Germinal center (tissue), 1 donor: Measurements from ENCODE around the gene MAP4.
"Not testable (repeated sequence)": the region's sequence is repeated elsewhere in the genome, so short reads cannot be mapped to it uniquely, and the experiment has no call there.

ENCODE experiments used
- DNase-seq: peaks from one replicate; pipeline ENCODE4 v3.0.0; 2012; ENCODE audit warnings: mixed read lengths, low spot score

The MAP4 gene

GRCh38 chr3:47896736-47897135 is 119.5 kb downstream of the MAP4 start:
- no peak for DNase-seq

- no peak for DNase-seq
These were observed 121.0 kb downstream of the MAP4 start for GRCh38 chr3:47895241-47895640.

GRCh38 chr3:47892286-47893040 is 123.8 kb downstream of the MAP4 start:
- no peak for DNase-seq

GRCh38 chr3:47891613-47892005 is 124.6 kb downstream of the MAP4 start:
- no peak for DNase-seq

GRCh38 chr3:47890828-47891612 is 125.2 kb downstream of the MAP4 start:
- no peak for DNase-seq

GRCh38 chr3:47890126-47890827 is 125.9 kb downstream of the MAP4 start:
- no peak for DNase-seq

GRCh38 chr3:47888986-47889757 is 127.0 kb downstream of the MAP4 start:
- no peak for DNase-seq

- not testable (repeated sequence) for DNase-seq
These were observed 128.2 kb downstream of the MAP4 start for GRCh38 chr3:47887991-47888390.

- DNase-seq = no peak
These were observed 131.0 kb downstream of the MAP4 start for GRCh38 chr3:47885168-47885567.

- DNase-seq = no peak
These were observed 131.6 kb downstream of the MAP4 start for GRCh38 chr3:47884603-47885002.

GRCh38 chr3:47882338-47882737 is 133.9 kb downstream of the MAP4 start:
- no peak for DNase-seq

- DNase-seq = no peak
These were observed 138.5 kb downstream of the MAP4 start for GRCh38 chr3:47877719-47878118.

- no peak for DNase-seq
These were observed 138.9 kb downstream of the MAP4 start for GRCh38 chr3:47877290-47877689.

GRCh38 chr3:47874913-47875312 is 141.3 kb downstream of the MAP4 start:
- no peak for DNase-seq

GRCh38 chr3:47874438-47874837 is 141.8 kb downstream of the MAP4 start:
- no peak for DNase-seq

- no peak for DNase-seq
These were observed 143.3 kb downstream of the MAP4 start for GRCh38 chr3:47872916-47873315.

- DNase-seq = no peak
These were observed 144.8 kb downstream of the MAP4 start for GRCh38 chr3:47871389-47871788.

GRCh38 chr3:47870702-47871260 is 145.4 kb downstream of the MAP4 start:
- DNase-seq = no peak

GRCh38 chr3:47870156-47870555 is 146.1 kb downstream of the MAP4 start:
- DNase-seq = no peak

GRCh38 chr3:47868306-47868705 is 147.9 kb downstream of the MAP4 start:
- no peak for DNase-seq

- DNase-seq = no peak
These were observed 148.7 kb downstream of the MAP4 start for GRCh38 chr3:47867451-47868044.
